ENCODE measurements around the gene ZMPSTE24.
A peak's percentile ranks its signal among the peaks of the same experiment; 100 is the strongest.
"Not testable (repeated sequence)": the region's sequence is repeated elsewhere in the genome, so short reads cannot be mapped to it uniquely, and the experiment has no call there.

ZMPSTE24 gene

GRCh38 chr1:40318970-40319621, 61.1 kb downstream of the ZMPSTE24 start:
- no peak for DNase-seq

GRCh38 chr1:40331403-40331802, 73.4 kb downstream of the ZMPSTE24 start:
- DNase-seq = not testable (repeated sequence)

GRCh38 chr1:40332695-40333094, 74.7 kb downstream of the ZMPSTE24 start:
- no peak for DNase-seq

GRCh38 chr1:40337443-40337842, 79.4 kb downstream of the ZMPSTE24 start:
- DNase-seq = no peak

- DNase-seq = peak; percentile 79
Measured at GRCh38 chr1:40338745-40339419, 80.8 kb downstream of the ZMPSTE24 start.

GRCh38 chr1:40339420-40340323, 81.6 kb downstream of the ZMPSTE24 start:
- no peak for DNase-seq

GRCh38 chr1:40341491-40342380, 83.7 kb downstream of the ZMPSTE24 start:
- DNase-seq = no peak

- not testable (repeated sequence) for DNase-seq
Measured at GRCh38 chr1:40342381-40342717, 84.3 kb downstream of the ZMPSTE24 start.
